NCI-H1694 treated with DMSO at 0.1 percent for 48 hours (cell line): ENCODE results near the gene PCP4L1.
"Not testable (repeated sequence)": the region's sequence is repeated elsewhere in the genome, so short reads cannot be mapped to it uniquely, and the experiment has no call there.

Experiments used
- DNase-seq: peaks from one replicate; lab custom pipeline; 2025; lab: John Stamatoyannopoulos, UW

The PCP4L1 gene

GRCh38 chr1:161228032-161228431 is 30.5 kb upstream of the PCP4L1 start:
- no peak for DNase-seq

- DNase-seq: no peak
Measured at GRCh38 chr1:161229896-161230295, 28.6 kb upstream of the PCP4L1 start.

- no peak for DNase-seq
Measured at GRCh38 chr1:161230762-161231161, 27.8 kb upstream of the PCP4L1 start.

- no peak for DNase-seq
Measured at GRCh38 chr1:161233102-161233501, 25.4 kb upstream of the PCP4L1 start.

- DNase-seq: no peak
Measured at GRCh38 chr1:161235957-161236775, 22.4 kb upstream of the PCP4L1 start.

- no peak for DNase-seq
Measured at GRCh38 chr1:161238039-161238473, 20.5 kb upstream of the PCP4L1 start, which contains the start of gene NR1I3. Gene NR1I3, minus strand, starts transcription at chr1:161238203. Its CDS starts 1,638 bp downstream, at chr1:161236565.

- no peak for DNase-seq
Measured at GRCh38 chr1:161241682-161242081, 16.9 kb upstream of the PCP4L1 start.

GRCh38 chr1:161242313-161242712 is 16.2 kb upstream of the PCP4L1 start:
- DNase-seq: no peak

GRCh38 chr1:161244888-161245287 is 13.7 kb upstream of the PCP4L1 start:
- DNase-seq: no peak

- DNase-seq: not testable (repeated sequence)
Measured at GRCh38 chr1:161250100-161250499, 8.4 kb upstream of the PCP4L1 start.

- no peak for DNase-seq
Measured at GRCh38 chr1:161250829-161251228, 7.7 kb upstream of the PCP4L1 start.

GRCh38 chr1:161251579-161251978 is 7.0 kb upstream of the PCP4L1 start:
- DNase-seq: no peak

- DNase-seq: not testable (repeated sequence)
Measured at GRCh38 chr1:161255302-161255701, 3.2 kb upstream of the PCP4L1 start.

- DNase-seq: not testable (repeated sequence)
Measured at GRCh38 chr1:161255955-161256520, 2.5 kb upstream of the PCP4L1 start.

GRCh38 chr1:161257109-161257508 is 1.4 kb upstream of the PCP4L1 start:
- DNase-seq: not testable (repeated sequence)

- no peak for DNase-seq
Measured at GRCh38 chr1:161259345-161259702, 779 bp downstream of the PCP4L1 start.

GRCh38 chr1:161259765-161260164 is 1.2 kb downstream of the PCP4L1 start:
- no peak for DNase-seq

- DNase-seq: no peak
Measured at GRCh38 chr1:161260376-161261260, 2.1 kb downstream of the PCP4L1 start.

- no peak for DNase-seq
Measured at GRCh38 chr1:161261261-161262235, 3.0 kb downstream of the PCP4L1 start.

- no peak for DNase-seq
Measured at GRCh38 chr1:161265305-161265704, 6.8 kb downstream of the PCP4L1 start.

- no peak for DNase-seq
Measured at GRCh38 chr1:161266202-161266601, 7.7 kb downstream of the PCP4L1 start.
